Measurements from ENCODE around the gene SPOCK3.
"Not testable (repeated sequence)": the region's sequence is repeated elsewhere in the genome, so short reads cannot be mapped to it uniquely, and the experiment has no call there.

Gene SPOCK3

DNA sequence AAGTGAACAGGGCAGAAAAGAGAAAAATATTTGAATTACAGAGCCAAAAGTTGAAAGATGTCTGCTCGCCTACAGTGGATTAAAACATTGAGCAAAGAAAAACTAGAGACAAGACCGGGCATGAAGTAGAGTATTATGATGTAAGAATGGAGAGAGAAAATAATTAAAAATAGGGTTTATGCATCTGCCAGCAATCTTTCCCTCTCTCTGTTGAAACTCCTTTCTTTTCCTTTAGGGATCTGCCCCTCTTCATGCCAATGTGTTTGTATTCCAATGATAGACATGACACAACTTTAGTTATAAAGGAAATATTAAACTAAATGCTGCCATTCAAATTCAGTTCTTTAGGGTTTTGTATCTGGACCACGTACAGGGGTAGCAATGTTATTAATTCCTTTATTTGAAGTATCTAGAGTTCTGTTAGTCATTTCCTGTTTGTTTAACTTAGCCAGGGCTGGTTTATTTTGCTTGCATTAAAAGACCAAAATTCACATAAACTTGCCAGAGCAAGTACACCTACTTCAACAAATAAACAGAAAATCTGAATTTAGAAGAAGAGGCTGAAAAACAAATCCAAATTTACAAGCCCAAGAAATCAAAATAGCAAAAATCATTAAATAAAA, 202.6 kb downstream of the SPOCK3 start:
- no peak for DNase-seq

DNA sequence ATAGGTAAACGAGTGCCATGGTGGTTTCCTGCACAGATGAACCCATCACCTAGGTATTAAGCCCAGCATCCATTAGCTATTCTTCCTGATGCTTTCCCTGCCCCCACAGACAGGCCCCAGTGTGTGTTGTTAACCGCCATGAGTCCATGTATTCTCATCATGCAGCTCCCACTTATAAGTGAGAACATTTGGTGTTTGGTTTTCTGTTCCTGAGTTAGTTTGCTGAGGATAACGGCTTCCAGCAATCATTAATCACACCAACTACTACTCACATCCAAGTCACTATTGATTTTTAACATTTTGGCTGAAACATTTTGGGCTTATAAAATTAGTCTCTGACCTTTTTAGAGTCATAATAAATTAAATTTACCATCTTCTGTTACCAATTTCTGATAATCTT, 205.3 kb downstream of the SPOCK3 start:
- DNase-seq = no peak

DNA sequence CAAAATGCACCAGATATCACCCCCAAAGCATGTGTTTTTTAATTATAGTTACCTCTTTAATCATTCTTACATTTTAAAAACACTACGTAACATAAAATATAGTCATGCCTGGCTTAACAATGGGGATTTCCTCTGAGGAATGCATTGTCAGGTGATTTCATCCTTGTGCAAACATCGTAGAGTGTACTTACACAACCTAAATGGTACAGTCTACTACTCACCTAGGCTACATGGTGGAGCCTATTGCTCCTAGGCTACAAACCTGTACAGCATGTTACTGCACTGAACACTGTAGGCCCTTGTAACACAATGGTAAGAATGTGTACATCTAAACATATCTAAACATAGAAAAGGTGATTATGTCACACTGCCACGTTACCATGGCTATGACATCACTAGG, 208.6 kb downstream of the SPOCK3 start:
- DNase-seq = no peak

DNA sequence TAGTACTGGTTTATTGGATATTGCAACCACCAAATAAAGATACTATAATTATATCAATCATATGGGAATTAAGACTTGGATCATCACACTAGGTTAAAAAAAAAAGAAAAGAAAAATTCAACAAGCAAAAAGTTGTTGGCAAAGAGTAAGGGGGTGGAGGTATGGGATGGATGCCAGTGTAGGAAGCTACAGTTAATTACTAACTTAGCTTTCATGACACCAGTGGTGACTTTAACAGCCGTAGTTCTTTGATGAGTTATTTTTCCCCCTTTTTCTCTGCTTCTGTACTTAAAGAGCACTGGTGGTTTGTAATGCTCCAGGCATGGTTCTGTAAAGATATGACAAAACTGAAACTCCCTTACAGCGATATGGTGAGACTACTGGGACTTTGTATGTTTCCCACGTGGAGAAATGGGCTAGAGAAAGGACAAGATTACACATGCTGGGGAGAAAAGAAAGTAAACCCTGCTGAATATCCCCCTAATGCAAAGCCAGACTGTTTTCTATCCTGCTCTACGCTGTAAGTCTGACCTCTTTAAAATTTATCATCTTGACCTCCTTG, 210.8 kb downstream of the SPOCK3 start:
- no peak for DNase-seq

DNA sequence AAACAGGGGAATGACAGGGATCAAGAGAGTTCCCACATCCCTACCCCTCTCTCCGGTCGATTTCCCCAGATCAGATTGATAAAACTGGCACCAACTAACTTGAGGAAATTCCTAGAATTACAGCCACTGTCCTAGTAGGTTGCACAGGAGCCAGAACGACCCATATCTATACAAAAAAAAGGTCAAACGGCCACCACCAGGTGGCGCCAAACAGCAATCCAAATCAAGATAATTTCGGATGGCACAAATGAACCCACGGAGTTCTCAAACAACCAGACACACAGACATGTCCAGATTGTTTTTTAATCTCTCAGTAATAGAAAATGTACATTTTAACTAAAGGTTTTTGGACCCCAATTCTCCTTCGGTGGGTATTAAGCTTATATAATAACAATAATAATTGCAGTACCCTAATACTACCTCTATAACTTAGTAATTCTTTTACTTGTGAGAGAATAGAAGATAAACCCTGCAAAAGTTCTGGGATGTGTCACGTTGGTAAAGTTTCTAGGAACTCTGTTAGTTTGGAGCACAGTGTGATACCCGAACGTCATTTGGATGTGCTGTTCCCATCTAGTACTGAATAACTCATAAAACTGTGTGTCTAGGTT, 212.6 kb downstream of the SPOCK3 start:
- DNase-seq = peak; percentile 27

DNA sequence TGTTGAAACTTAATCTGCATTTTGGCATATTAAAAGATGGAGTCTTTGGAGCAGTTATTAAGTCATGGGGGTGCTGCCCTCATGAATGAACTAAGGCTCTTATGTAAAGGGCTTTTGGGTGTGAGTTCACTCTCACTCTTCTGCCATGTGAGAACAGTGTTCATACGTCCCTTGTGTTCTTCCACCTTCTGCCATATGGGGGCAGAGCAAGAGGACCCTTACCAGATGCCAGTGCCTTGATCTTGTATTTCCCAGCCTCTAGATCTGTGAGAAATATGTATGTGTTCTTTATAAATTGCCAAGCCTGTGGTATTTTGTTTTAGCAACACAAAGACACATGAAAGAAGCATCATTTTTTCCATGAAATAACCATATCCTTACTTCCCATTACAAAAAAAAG, 213.9 kb downstream of the SPOCK3 start:
- no peak for DNase-seq

DNA sequence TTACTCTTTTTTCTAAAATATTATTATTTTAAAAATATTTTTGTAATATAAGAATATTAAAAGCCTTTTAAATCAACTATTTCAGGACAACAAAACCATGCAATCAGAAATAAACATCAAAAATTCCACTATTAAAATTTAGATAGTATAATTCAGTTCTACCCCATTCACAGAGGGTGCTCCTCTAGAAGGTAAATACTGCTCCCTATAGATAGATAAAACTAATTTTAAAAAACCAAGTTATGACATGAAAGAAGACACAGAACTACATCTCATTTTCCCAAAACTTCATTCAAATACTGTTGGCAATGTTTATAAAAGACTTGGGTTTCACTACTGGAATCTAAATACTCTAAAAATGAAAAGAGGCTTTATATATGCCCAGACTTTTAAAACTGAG, 219.3 kb downstream of the SPOCK3 start:
- DNase-seq = no peak

DNA sequence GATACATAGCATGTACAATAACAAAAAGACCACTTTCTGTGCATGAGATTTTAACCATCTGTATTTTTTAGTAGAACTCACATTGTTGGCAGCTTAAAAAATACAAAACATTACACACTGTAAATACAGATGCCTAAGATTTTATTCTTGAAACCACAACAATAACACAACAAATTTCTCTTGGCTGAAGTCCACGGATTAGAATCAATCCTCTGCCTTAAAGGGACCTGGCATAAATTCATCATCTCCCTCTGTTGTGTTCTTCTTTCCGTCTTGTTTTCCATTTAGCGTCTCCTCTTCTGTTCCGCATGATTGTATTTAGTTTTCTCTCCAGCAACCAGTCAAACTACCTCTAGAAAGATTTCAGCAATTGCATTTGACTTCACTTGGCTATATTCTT, 231.0 kb downstream of the SPOCK3 start:
- no peak for DNase-seq

DNA sequence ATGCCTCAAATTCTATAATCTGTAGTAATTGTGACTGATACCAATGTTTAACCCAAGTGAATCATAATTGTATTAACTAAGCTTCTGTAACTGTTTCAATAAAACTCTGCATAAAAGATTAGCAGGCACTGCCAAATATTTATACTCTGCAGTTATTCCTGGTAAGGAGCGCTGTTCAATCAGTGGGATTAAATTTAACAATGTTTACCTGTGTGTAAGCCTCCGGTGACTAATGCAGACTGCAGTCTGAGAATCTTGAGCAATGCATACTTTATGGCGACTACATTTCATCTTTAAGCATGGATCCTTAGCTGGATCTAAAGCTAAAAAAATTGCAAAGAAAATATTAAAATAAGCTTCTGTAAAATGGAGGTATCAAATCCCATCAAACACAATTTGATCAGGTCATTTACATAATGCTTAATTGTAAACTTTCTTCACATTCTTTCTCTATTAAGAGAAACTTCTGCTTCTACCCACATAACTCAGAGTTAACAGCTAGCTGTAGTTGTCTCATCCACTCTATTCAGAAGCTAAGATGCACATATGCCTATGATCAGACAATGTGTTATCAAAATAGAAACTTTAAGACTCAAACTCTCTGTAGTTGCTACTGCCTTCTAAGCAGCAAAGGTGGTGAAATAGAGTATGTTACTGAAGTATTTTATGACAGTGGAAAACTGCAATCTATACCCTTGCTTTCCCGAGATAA, 234.0 kb downstream of the SPOCK3 start:
- DNase-seq = no peak

DNA sequence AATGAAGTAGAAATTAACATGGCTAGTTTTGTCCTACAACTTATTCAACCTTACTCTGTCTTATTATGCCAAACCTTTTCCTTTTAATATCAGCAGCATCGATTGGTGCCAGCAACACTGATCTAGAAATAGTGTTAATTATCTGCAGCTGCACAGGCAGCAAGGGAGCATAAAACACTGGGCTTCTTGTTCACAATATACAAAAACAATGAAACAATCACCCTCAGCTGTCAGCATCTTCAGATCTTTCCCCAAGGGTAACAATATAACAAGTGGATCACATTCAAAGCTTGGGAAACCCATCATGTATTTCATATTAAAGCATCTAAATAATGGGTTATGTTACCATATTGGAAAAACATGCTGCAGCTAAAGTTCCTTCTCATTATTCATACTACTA, 238.1 kb downstream of the SPOCK3 start:
- no peak for DNase-seq

DNA sequence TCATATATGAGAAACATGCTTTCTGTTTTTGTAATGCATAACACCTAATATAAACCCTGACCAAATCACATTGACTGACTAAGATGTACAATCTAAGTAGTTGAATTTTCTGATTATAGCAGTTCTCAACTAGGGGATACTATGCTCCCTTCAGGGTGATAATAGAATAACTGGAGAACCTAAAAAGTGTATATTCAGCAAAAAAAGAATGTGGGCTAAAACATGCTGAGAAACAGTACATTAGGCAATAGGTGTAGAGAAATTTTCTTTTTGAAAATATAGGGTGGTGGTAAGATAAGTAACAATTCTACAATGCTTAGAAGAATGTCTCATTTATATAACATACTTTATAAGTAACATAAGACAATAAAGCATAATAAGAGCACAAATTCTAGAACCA, 239.6 kb downstream of the SPOCK3 start:
- no peak for DNase-seq

DNA sequence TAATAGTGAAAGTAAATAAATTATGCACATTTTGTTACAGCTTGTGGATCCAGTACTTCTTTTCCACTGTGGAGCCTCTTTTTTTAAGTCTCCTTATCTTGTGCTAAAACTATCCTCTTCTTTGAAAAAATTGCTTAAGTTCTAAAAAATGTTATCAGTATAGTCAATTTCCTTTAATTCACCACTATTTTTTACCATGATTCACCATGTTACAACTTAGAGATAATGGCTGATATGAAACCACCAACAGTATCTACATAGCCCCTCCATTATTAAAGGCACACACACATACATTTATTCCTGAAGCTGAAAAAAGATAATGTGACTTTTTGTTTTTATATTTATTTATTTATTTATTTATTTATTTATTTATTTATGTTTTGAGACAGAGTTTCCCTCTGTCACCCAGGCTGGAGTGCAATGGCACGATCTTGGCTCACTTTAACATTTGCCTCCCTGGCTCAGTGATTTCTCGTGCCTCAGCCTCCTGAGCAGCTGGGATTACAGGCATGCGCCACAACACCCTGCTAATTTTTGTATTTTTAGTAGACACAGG, 243.2 kb downstream of the SPOCK3 start:
- no peak for DNase-seq

DNA sequence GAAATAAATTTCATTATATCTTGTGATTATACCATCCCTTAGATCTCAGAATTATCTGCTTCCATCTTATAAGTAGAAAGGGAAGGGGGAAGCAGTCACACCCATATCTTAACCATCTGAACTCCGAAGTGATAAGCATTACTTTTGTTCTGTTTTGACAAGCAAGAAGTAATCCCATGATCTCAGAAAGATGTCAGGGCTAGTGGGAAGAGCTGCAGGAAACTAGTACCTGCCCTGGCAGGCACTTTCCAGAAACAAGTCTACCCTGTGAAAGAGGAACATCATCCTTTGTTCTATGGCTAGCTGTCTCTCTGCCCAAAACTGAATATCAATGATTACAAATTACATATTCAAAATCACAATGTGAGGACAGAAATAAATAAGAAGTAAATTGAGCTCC, 244.4 kb downstream of the SPOCK3 start:
- no peak for DNase-seq

DNA sequence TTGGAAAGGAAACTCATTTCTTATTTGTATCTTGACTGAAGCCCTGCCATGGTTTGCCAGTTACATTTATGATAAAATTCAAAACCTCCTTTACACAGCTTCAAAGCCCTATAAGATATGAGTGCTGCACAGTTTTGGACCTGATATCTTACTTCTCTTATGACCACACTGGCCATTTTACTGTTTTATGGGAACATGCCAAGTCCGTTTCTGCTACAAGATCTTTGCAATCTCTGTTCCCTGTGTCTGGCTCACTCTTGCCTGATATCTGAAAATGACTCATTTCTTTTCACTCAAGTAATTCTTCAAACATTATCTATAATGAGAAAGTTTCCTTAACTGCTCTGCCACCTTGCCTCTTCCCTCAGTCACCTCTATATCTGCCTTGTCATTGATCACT, 247.3 kb downstream of the SPOCK3 start:
- DNase-seq = no peak

DNA sequence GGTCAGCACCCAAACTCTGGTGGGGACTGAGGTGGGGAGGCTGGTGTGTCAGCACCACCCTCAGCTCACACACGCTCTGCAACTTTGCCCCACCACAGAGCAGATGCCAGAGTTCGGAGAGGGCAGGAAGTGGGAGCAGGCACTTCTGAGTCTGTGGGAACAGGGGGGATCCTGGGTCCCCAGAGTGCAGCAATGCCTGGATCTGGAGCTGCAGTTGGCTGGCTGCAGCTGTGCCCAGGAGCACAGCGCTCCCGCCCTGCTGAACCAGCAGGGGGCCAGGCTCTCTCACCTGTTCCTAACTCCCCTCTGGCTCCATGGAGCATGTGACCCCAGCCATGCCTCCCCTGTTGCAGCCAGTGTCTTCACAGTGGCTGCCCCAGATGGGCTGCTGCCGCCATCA, 252.4 kb downstream of the SPOCK3 start:
- no peak for DNase-seq

DNA sequence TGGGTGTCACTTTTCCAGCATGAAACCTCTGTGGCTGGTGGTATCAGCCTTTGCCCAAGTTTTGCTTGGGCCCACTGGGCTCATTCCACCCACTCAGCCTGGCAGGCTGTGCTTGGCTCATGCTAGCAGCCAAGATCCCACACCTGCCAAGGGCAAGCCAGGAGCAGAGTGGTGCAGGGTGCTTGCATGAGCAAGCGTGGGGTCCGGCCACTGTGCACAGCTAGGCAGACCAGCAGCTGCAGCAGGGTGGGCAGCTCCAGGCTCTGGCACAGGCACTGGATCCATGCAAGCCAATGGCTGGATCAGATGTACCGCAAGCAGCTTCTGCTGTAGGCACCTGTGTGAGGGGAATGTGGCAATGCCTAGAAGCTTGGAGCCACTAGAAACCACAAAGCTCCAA, 253.9 kb downstream of the SPOCK3 start:
- no peak for DNase-seq

DNA sequence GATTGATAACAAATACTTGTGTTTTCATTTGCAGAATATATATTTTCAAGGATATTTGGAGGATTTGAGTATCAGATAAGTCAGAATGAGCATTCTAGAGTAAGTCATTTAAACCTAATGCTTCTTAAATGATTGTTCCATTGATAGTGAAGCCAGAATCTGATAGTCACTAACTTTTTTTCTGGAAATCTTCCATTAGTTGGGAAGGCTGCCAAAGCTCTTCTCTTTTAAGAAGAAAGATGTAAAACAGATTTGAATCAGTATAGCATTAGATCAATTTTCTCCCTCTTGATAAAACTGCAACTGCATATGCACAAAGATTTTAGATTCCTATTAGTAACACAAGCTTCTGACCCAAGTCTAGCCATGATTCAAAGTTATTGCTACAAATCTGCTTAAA, 256.7 kb downstream of the SPOCK3 start:
- no peak for DNase-seq

DNA sequence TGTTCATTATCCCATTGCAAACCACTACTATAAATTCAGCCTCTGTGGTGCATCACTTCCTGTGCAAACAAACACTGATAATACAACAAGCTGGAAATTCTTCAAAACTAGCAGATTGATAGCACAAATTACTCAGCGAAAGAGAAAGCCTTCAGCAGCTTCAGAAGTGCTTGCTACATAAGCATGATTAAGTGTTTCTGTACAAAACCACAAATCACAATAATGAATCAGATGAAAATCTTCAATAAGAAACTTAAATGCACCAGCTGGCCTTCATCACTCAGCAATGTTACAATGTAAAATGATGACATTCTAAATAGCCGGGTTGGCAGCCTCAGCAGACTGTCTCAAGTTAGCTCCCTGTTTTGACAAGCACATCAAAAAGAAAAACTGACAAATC, 262.2 kb downstream of the SPOCK3 start:
- no peak for DNase-seq

DNA sequence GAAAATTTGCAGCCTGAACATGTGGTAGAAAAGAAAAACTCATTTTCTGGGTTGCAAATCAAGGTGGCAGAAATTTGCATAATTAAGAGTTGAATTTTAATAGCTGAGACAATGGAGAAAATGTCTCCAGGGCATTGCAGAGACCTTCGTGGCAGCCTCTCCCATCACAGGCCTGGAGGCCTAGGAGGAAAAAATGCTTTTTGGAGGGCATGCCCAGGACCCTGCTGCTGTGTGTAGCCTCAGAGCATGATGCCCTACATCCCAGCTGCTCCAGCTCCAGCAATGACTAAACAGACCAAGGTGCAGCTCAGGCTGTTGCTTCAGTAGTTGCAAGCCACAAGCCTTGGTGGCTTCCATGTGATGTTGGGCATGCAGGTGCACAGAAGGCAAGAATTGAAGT, 266.1 kb downstream of the SPOCK3 start:
- DNase-seq = not testable (repeated sequence)

DNA sequence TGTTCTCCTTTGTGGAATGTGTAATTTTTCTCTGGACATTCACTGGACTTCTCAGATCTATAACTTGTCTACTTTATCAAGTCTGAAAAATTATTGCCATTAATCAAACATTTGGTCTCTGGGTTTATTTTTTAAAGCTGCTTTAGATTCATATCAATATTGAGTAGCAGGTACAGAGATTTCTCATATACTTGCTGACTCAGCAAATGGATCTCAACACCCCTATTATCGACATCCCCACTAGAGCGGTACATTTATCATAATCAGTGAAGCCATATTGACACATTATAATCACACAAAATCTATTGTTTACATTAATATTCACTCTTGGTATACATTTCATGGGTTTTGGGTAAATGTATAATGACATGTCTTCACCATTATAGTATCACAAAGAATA, 268.7 kb downstream of the SPOCK3 start:
- no peak for DNase-seq

DNA sequence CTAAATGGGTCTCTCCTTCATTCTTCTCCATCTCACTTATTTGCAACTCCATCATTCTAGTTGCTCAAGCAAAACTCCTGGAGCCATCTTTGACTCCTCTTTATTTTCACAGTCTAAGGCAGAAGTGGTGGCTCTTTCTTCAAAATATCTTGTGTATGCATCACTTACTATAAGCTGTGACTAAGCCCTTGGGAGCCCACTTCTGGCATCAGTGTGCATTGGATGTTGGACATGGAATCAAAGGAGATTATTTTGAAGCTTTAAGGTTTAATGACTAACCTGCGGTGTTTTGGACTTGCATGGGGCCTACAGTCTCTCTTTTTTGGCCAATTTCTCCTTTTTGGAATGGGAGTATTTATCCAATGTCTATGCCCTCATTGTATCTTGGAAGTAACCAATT, 276.8 kb downstream of the SPOCK3 start:
- DNase-seq = no peak

DNA sequence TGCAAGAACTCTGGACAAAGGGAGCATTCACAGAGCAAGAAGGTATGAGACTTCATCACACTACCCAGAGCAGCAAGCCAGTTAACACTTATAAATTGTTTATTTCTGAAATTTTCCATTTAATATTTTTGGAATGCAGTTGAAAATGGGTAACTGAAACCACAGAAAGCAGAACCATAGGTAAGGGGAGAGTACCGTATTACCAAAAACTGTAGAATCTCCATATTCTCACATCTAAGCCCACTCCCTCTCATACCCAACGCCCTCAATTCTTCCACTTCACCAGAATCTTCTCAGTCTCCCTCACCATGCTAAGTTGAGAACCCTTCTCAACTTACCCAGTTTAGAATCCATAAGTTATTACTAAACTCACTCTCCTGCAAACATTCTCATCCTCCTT, 277.8 kb downstream of the SPOCK3 start:
- no peak for DNase-seq

DNA sequence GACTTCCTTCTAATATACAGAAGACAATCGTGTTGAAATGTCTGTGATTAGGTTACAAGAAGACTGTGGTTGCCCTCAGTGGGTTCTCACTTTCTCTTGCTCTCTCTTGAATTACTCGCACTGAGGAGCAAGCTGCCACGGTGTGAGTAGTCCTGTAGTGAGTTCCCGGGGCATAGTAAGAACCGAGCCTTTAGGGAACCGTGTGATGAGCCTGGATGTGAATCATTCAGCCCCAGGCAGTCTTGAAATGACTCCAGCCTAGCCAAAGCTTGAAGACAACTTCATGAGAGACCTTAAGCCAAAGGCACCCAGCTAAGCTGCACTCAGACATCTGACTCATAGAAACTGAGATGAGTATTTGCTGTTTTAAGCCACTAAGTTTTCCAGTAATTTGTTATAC, 292.7 kb downstream of the SPOCK3 start:
- no peak for DNase-seq

DNA sequence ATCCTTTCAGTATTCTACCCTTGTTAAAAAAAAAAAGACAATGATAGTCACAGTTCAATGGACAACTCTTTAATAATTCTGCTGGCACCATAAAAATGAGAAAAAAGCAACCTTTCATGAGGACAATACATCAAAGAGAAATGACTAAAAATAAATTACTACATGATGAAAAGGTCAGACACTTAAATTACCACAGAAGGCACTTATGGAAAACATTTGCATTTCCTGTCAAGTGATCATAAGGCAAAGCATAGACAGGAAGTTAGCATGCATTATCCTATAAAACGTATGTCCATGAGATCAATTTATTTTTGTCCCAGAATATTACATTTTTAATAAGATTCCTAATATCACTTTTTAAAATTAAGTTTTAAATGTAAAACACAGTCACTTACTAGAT, 303.8 kb downstream of the SPOCK3 start:
- DNase-seq = no peak
